Mesendoderm (in vitro differentiated cells): ENCODE results near the gene LRRC10.

Experiments
- DNase-seq: peaks from one replicate; pipeline ENCODE4 v3.0.0; 2013
- H2AK5ac ChIP-seq: 2 replicates; pipeline ENCODE4 v1.6.1; 2013; ENCODE audit warnings: low read length, inconsistent platforms
- H2BK120ac ChIP-seq: 2 replicates; pipeline ENCODE4 v1.6.1; 2013; ENCODE audit warnings: low read depth, mild to moderate bottlenecking, low read length, moderate library complexity, mixed read lengths
- H2BK15ac ChIP-seq: replicated peaks from 2 replicates; pipeline ENCODE4 v1.6.1; 2013; ENCODE audit warnings: low read depth, mild to moderate bottlenecking, moderate library complexity
- H2BK5ac ChIP-seq: 2 replicates; pipeline ENCODE4 v1.6.1; 2013; ENCODE audit warnings: low read length, inconsistent platforms
- H3K18ac ChIP-seq: 2 replicates; pipeline ENCODE4 v1.6.1; 2013; ENCODE audit warnings: mild to moderate bottlenecking, low read length, mixed read lengths
- H3K23ac ChIP-seq: one replicate; pipeline ENCODE4 v1.6.1; 2013; ENCODE audit warnings: low read length
- H3K27ac ChIP-seq: 2 replicates; pipeline ENCODE4 v1.5.1; 2013; ENCODE audit warnings: low read depth, mild to moderate bottlenecking, inconsistent platforms, low read length, moderate library complexity
- H3K27me3 ChIP-seq: 2 replicates; pipeline ENCODE4 v1.6.1; 2013; ENCODE audit warnings: low read length, control low read depth, mild to moderate bottlenecking, inconsistent platforms; ENCODE audit not compliant: insufficient read depth, poor library complexity
- H3K36me3 ChIP-seq: 2 replicates; pipeline ENCODE4 v1.6.1; 2013; ENCODE audit warnings: low read length, inconsistent platforms; ENCODE audit not compliant: control insufficient read depth, insufficient read depth
- H3K4ac ChIP-seq: one replicate; pipeline ENCODE4 v1.6.1; 2013; ENCODE audit warnings: low read depth, mild to moderate bottlenecking, low read length, moderate library complexity
- H3K4me1 ChIP-seq: 2 replicates; pipeline ENCODE4 v1.6.1; 2013; ENCODE audit warnings: low read depth, low read length, inconsistent platforms; ENCODE audit not compliant: control insufficient read depth
- H3K4me2 ChIP-seq: 2 replicates; pipeline ENCODE4 v1.6.1; 2013; ENCODE audit warnings: low read length
- H3K4me3 ChIP-seq: 2 replicates; pipeline ENCODE4 v1.5.1; 2013; ENCODE audit warnings: mild to moderate bottlenecking, low read length
- H3K56ac ChIP-seq: one replicate; pipeline ENCODE4 v1.6.1; 2013; ENCODE audit warnings: low read length
- H3K79me1 ChIP-seq: 2 replicates; pipeline ENCODE4 v1.6.1; 2013; ENCODE audit warnings: low read length, inconsistent platforms
- H3K79me2 ChIP-seq: 2 replicates; pipeline ENCODE4 v1.6.1; 2013; ENCODE audit warnings: mild to moderate bottlenecking, low read length; ENCODE audit not compliant: control insufficient read depth, insufficient read depth
- H3K9ac ChIP-seq: 2 replicates; pipeline ENCODE4 v1.6.1; 2013; ENCODE audit warnings: low read length, inconsistent platforms
- H4K5ac ChIP-seq: one replicate; pipeline ENCODE4 v1.6.1; 2013; ENCODE audit warnings: low read length
- H4K8ac ChIP-seq: one replicate; pipeline ENCODE4 v1.6.1; 2013; ENCODE audit warnings: low read depth, mild to moderate bottlenecking, control low read depth, low read length, moderate library complexity
- WGBS: extraction: QIAGEN DNeasy Blood & Tissue Kit; methylation state at CpG from one replicate; pipeline ENCODE4 v1.1.7; 2013; ENCODE audit warnings: low lambda C conversion rate, missing lambda C conversion rate; ENCODE audit not compliant: insufficient coverage; ENCODE audit errors: extremely low coverage; 5-methylcytosine and 5-hydroxymethylcytosine counted together

LRRC10 gene

GRCh38 chr12:69602954-69603353, 7.8 kb downstream of the LRRC10 start:
- no peak overlapping the region for H3K4me2 ChIP-seq
- H3K4me1 ChIP-seq: no peaks in the 10 kb centered on the region
- no peak overlapping the region for H3K23ac ChIP-seq
- no peaks in the 10 kb centered on the region for H3K79me1 ChIP-seq
- no peaks in the 10 kb centered on the region for H3K27me3 ChIP-seq
- H3K18ac ChIP-seq: no peak overlapping the region
- H4K8ac ChIP-seq: no peak overlapping the region
- no peak overlapping the region for H3K4ac ChIP-seq
- H2AK5ac ChIP-seq: no peak overlapping the region
- no peak overlapping the region for H3K27ac ChIP-seq
- no peak overlapping the region for H2BK120ac ChIP-seq
- no peak for DNase-seq
- H3K9ac ChIP-seq: no peak overlapping the region
- no peak overlapping the region for H3K4me3 ChIP-seq
- H2BK5ac ChIP-seq: no peak overlapping the region
- H3K79me2 ChIP-seq: no peaks in the 10 kb centered on the region
- no peak overlapping the region for H3K56ac ChIP-seq
- H2BK15ac ChIP-seq: no peak overlapping the region
- no peak overlapping the region for H4K5ac ChIP-seq
- peaks cover 18% of the 10 kb centered on the region for H3K36me3 ChIP-seq

- H4K8ac ChIP-seq: no peak overlapping the region
- H3K4ac ChIP-seq: no peak overlapping the region
- WGBS: no CpG with 5 or more reads among the region's 6 CpGs
- H3K18ac ChIP-seq: no peak overlapping the region
- H2AK5ac ChIP-seq: no peak overlapping the region
- no peak overlapping the region for H3K27ac ChIP-seq
- no peak for DNase-seq
- no peak overlapping the region for H2BK5ac ChIP-seq
- H2BK120ac ChIP-seq: no peak overlapping the region
- no peak overlapping the region for H2BK15ac ChIP-seq
- H3K79me1 ChIP-seq: no peaks in the 10 kb centered on the region
- H3K27me3 ChIP-seq: no peaks in the 10 kb centered on the region
- H3K79me2 ChIP-seq: no peaks in the 10 kb centered on the region
- no peaks in the 10 kb centered on the region for H3K4me1 ChIP-seq
- no peak overlapping the region for H3K4me2 ChIP-seq
- no peak overlapping the region for H3K23ac ChIP-seq
- H3K4me3 ChIP-seq: no peak overlapping the region
- no peak overlapping the region for H4K5ac ChIP-seq
- H3K56ac ChIP-seq: no peak overlapping the region
- H3K36me3 ChIP-seq: peaks cover 19% of the 10 kb centered on the region
- H3K9ac ChIP-seq: no peak overlapping the region
These were observed 8.6 kb downstream of the LRRC10 start for GRCh38 chr12:69601962-69602685.

GRCh38 chr12:69600804-69601203, 9.9 kb downstream of the LRRC10 start:
- Histone ChIP-seq H3K56ac (no peak overlapping the region), H3K23ac (no peak overlapping the region), H3K4ac (no peak overlapping the region), H3K27me3 (no peaks in the 10 kb centered on the region), H3K4me2 (no peak overlapping the region), H2BK15ac (no peak overlapping the region), H3K36me3 (peaks cover 21% of the 10 kb centered on the region), H3K27ac (no peak overlapping the region), H3K4me1 (no peaks in the 10 kb centered on the region), H3K79me2 (no peaks in the 10 kb centered on the region), H3K4me3 (no peak overlapping the region), H2BK5ac (no peak overlapping the region), H3K18ac (no peak overlapping the region), H3K9ac (no peak overlapping the region), H2AK5ac (no peak overlapping the region), H4K8ac (no peak overlapping the region), H4K5ac (no peak overlapping the region), H2BK120ac (no peak overlapping the region), H3K79me1 (no peaks in the 10 kb centered on the region)
- DNase-seq: no peak

GRCh38 chr12:69598174-69598753, 12.4 kb downstream of the LRRC10 start:
- no peak overlapping the region for H3K4me3 ChIP-seq

GRCh38 chr12:69595689-69596088, 15.0 kb downstream of the LRRC10 start:
- no CpG with 5 or more reads among the region's 2 CpGs for WGBS
- H3K36me3 ChIP-seq: peaks cover 18% of the 10 kb centered on the region
- no peak for DNase-seq

More at GRCh38 chr12:69598174-69598753, 12.4 kb downstream of the LRRC10 start:
- Histone ChIP-seq H2AK5ac (no peak overlapping the region), H3K79me2 (no peaks in the 10 kb centered on the region), H3K23ac (no peak overlapping the region), H4K5ac (no peak overlapping the region), H3K79me1 (no peaks in the 10 kb centered on the region), H3K27me3 (no peaks in the 10 kb centered on the region), H3K4me2 (no peak overlapping the region), H3K4ac (no peak overlapping the region), H3K4me1 (no peaks in the 10 kb centered on the region), H3K27ac (no peak overlapping the region), H2BK5ac (no peak overlapping the region), H3K36me3 (peaks cover 19% of the 10 kb centered on the region), H2BK120ac (no peak overlapping the region), H3K9ac (no peak overlapping the region), H4K8ac (no peak overlapping the region), H3K56ac (no peak overlapping the region), H3K18ac (no peak overlapping the region), H2BK15ac (no peak overlapping the region)
- WGBS: no CpG with 5 or more reads among the region's 4 CpGs
- no peak for DNase-seq

DNA sequence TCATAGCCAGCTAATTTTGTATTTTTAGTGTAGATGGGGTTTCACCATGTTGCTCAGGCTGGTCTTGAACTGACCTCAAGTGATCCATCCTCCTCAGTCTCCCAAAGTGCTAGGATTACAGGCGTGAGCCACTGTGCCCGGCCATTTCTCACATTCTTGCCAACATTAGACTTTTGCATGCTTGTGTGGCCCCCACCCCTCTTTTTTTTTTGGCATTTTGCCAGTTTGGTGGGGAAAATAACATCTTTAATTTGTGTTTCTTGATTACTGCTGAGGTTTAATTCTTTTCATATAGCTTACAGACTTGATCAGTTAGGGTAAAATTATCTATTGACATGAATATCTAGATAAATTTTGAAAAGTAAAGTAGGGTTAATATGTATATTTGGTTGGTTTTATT, 21.6 kb downstream of the LRRC10 start:
- no peak overlapping the region for H3K56ac ChIP-seq
- no peak overlapping the region for H3K4me2 ChIP-seq
- no peak overlapping the region for H2AK5ac ChIP-seq
- no peak overlapping the region for H2BK120ac ChIP-seq
- H2BK15ac ChIP-seq: no peak overlapping the region
- H3K4me1 ChIP-seq: no peaks in the 10 kb centered on the region
- H3K27ac ChIP-seq: no peak overlapping the region
- H3K79me1 ChIP-seq: peaks cover 5% of the 10 kb centered on the region
- no peaks in the 10 kb centered on the region for H3K27me3 ChIP-seq
- no peak overlapping the region for H3K18ac ChIP-seq
- no peak overlapping the region for H3K4ac ChIP-seq
- no peak overlapping the region for H3K9ac ChIP-seq
- no peak overlapping the region for H2BK5ac ChIP-seq
- H4K8ac ChIP-seq: no peak overlapping the region
- no peak for DNase-seq
- WGBS: no CpG with 5 or more reads among the region's 2 CpGs
- H3K79me2 ChIP-seq: peaks cover 17% of the 10 kb centered on the region
- H3K36me3 ChIP-seq: peaks cover 14% of the 10 kb centered on the region
- no peak overlapping the region for H3K4me3 ChIP-seq
- H3K23ac ChIP-seq: no peak overlapping the region
- no peak overlapping the region for H4K5ac ChIP-seq

More at GRCh38 chr12:69595689-69596088, 15.0 kb downstream of the LRRC10 start:
- no peak overlapping the region for H2AK5ac ChIP-seq
- no peak overlapping the region for H4K5ac ChIP-seq
- no peak overlapping the region for H2BK15ac ChIP-seq
- no peak overlapping the region for H3K23ac ChIP-seq
- no peak overlapping the region for H3K9ac ChIP-seq
- no peaks in the 10 kb centered on the region for H3K79me1 ChIP-seq
- H3K79me2 ChIP-seq: peaks cover 2% of the 10 kb centered on the region
- H2BK5ac ChIP-seq: no peak overlapping the region
- no peak overlapping the region for H3K18ac ChIP-seq
- H3K27me3 ChIP-seq: no peaks in the 10 kb centered on the region
- no peak overlapping the region for H3K27ac ChIP-seq
- H2BK120ac ChIP-seq: no peak overlapping the region
- no peak overlapping the region for H3K4ac ChIP-seq
- no peak overlapping the region for H3K56ac ChIP-seq
- no peak overlapping the region for H3K4me3 ChIP-seq
- H4K8ac ChIP-seq: no peak overlapping the region
- H3K4me2 ChIP-seq: no peak overlapping the region
- no peaks in the 10 kb centered on the region for H3K4me1 ChIP-seq
